ENCODE measurements around the gene BACE2. TPM values are rescaled to one million over a fixed set of nuclear protein-coding genes. Genes with fewer than 3 reads are reported as not detected.
"Not testable (repeated sequence)": the region's sequence is repeated elsewhere in the genome, so short reads cannot be mapped to it uniquely, and the experiment has no call there.

BACE2 gene
- total and polyA plus RNA-seq, 2 experiments from 2014 or later, result 8.8 to 17.5 TPM

DNA sequence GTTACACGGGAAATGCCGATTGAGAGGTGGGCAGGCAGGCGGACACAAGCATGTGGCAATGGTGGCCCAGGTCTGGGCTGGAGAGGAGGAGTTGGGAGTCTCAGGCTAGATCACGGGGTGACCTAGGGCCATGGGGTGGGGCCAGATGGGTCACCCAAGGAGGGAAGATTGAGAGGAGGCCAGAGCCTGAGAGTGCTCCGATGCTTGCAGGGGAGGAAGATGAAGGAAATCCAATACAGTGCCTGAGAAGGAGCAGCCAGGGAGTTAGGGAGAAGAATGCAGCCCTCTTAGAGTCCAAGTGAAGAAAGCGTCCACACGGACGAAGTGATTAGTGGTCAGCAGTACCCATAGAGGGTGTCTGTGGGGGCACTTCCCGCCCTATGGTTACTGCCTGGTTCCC, 87.2 kb downstream of the BACE2 start:
- H3K4me3 ChIP-seq, result no peak overlapping the region
- no peaks in the 10 kb centered on the region for H3K36me3 ChIP-seq
- no peaks in the 10 kb centered on the region for H3K27me3 ChIP-seq
- no peaks in the 10 kb centered on the region for H3K4me1 ChIP-seq (ENCODE audit: low read depth)
- no peak for DNase-seq (ENCODE audit: low read depth in 1 of 2, low spot score in 1 of 2)
- TF ChIP-seq, protein P1, sequence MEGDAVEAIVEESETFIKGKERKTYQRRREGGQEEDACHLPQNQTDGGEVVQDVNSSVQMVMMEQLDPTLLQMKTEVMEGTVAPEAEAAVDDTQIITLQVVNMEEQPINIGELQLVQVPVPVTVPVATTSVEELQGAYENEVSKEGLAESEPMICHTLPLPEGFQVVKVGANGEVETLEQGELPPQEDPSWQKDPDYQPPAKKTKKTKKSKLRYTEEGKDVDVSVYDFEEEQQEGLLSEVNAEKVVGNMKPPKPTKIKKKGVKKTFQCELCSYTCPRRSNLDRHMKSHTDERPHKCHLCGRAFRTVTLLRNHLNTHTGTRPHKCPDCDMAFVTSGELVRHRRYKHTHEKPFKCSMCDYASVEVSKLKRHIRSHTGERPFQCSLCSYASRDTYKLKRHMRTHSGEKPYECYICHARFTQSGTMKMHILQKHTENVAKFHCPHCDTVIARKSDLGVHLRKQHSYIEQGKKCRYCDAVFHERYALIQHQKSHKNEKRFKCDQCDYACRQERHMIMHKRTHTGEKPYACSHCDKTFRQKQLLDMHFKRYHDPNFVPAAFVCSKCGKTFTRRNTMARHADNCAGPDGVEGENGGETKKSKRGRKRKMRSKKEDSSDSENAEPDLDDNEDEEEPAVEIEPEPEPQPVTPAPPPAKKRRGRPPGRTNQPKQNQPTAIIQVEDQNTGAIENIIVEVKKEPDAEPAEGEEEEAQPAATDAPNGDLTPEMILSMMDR (IDR thresholded peaks at IDR 0.05; ENCODE audit: low read depth, low read length), result no peak
- no peaks in the 10 kb centered on the region for H3K9me3 ChIP-seq (ENCODE audit: low read depth)
- no peak overlapping the region for H3K27ac ChIP-seq

DNA sequence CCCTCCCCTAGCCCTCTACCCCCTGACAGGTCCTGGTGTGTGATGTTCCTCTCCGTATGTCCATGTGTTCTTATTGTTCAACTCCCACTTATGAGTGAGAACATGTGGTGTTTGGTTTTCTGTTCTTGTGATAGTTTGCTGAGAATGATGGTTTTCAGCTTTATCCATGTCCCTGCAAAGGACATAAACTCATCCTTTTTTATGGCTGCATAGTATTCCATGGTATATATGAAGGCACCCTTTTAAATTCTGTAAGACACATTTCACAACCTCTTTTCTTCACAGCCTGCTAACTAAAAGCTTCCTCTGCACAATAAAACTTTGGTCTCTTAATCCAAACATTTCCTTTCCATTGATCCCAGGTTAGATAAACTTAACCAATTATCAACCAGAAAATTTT, 88.3 kb downstream of the BACE2 start:
- H3K4me1 ChIP-seq (ENCODE audit: low read depth); H3K36me3 ChIP-seq; DNase-seq (ENCODE audit: low read depth in 1 of 2, low spot score in 1 of 2); H3K27me3 ChIP-seq; H3K4me3 ChIP-seq; H3K9me3 ChIP-seq (ENCODE audit: low read depth); H3K27ac ChIP-seq: not testable (repeated sequence)

DNA sequence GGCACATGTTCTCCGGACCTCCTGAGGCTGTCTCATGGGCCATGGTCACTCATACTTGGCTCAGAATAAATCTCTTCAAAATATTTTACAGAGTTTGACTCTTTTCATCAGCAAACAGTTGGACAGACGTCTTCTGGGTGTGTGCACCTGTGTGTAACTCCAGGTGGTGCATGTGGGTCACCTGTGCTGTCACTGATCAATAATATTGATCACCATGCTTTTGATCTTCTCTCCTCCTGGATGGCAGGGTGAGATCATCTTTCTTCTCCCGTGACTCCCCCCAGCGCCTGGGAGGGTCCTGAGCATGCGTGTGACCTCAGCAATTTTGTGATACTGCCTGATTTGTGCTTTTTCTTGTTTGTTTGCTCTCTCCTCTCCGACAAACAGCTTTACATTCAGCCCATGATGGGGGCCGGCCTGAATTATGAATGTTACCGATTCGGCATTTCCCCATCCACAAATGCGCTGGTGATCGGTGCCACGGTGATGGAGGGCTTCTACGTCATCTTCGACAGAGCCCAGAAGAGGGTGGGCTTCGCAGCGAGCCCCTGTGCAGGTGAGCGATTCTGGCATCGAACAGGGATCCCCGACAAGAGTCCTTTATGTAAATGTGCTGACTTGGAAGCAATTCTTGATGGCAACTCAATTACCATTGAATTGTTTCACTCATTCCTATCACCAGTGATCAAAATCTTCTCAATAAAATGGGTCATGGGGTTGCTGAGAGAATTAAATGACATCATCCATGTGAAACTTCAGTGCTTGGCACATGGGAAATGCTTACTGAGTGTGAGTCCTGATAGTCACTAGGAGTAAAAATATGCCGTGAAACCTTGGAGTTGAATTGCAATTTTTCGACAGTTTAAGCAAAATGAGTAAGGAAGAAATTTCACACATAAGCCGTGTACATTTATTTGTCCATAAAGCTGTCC, 89.1 kb downstream of the BACE2 start:
- H3K9me3 ChIP-seq (ENCODE audit: low read depth), result no peaks in the 10 kb centered on the region
- H3K27ac ChIP-seq, result no peak overlapping the region
- no peaks in the 10 kb centered on the region for H3K27me3 ChIP-seq
- DNase-seq (ENCODE audit: low read depth in 1 of 2, low spot score in 1 of 2), result no peak
- no peaks in the 10 kb centered on the region for H3K36me3 ChIP-seq
- TF ChIP-seq, protein P1 (IDR thresholded peaks at IDR 0.05; ENCODE audit: low read depth, low read length), result no peak
- no peaks in the 10 kb centered on the region for H3K4me1 ChIP-seq (ENCODE audit: low read depth)
- no peak overlapping the region for H3K4me3 ChIP-seq

DNA sequence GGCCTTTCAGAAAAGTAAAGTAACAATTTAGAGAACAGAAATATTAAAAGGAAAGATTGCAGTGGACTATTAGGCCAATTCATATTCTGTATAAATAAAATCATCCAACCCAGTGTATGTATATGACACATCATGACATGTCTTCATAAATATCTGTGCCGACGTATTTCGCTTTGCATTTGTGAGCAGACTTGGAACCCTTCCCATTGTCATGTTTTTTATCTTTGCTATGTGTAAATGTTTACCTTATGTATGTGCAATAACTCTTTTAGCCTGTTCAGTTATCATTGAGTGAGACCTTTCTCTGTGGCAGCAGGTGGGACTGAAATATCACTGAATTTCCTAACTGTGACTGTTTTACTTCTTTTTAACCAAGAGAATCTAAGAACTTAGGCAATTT, 90.7 kb downstream of the BACE2 start:
- no peak overlapping the region for H3K4me3 ChIP-seq
- no peak for DNase-seq (ENCODE audit: low read depth in 1 of 2, low spot score in 1 of 2)
- H3K9me3 ChIP-seq (ENCODE audit: low read depth), result no peaks in the 10 kb centered on the region
- H3K36me3 ChIP-seq, result no peaks in the 10 kb centered on the region
- H3K4me1 ChIP-seq (ENCODE audit: low read depth), result no peaks in the 10 kb centered on the region
- TF ChIP-seq, protein P1 (IDR thresholded peaks at IDR 0.05; ENCODE audit: low read depth, low read length), result no peak
- no peak overlapping the region for H3K27ac ChIP-seq
- H3K27me3 ChIP-seq, result no peaks in the 10 kb centered on the region

DNA sequence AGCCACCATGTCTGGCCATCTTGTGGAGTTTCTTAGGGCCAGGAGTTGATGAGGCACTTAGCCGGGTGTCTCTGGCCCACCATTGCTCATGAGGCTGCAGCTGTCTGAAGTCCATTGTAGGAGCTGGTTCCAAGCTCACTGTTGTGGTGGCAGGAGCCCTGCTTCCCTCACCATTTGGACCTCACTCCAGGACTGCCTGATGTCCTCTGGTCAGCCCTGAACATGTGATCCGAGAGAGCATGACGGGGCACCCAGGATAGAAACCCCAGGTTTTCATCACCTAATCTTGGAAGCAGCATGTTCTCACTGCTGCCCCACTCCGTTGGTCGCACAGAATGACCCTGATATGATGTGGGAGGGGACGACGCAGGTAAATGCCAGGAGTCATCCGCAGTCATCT, 92.5 kb downstream of the BACE2 start:
- H3K27me3 ChIP-seq, result no peaks in the 10 kb centered on the region
- no peak overlapping the region for H3K4me3 ChIP-seq
- TF ChIP-seq, protein P1 (IDR thresholded peaks at IDR 0.05; ENCODE audit: low read depth, low read length), result no peak
- no peak for DNase-seq (ENCODE audit: low read depth in 1 of 2, low spot score in 1 of 2)
- no peaks in the 10 kb centered on the region for H3K9me3 ChIP-seq (ENCODE audit: low read depth)
- no peaks in the 10 kb centered on the region for H3K36me3 ChIP-seq
- no peak overlapping the region for H3K27ac ChIP-seq
- no peaks in the 10 kb centered on the region for H3K4me1 ChIP-seq (ENCODE audit: low read depth)

DNA sequence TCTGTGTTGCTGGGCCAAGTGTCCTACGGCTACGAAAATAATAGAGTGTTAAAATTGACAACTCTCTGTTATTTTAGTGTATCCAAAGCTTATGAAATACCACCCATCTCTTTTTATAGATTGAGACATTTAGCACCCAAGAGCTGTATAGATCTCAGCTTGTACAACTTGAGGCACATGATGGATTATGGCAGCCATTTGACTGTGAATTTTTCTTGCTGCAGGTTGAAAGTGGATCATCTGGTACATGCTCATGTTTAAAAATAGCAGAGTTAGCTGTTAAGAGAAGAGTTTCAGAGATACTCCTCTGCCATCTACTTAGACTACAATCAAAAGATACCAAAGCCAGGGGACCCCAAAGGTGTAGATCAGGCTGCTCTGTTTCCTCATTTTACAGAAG, 99.4 kb downstream of the BACE2 start:
- Histone ChIP-seq H3K27me3 (no peaks in the 10 kb centered on the region), H3K36me3 (no peaks in the 10 kb centered on the region), H3K27ac (no peak overlapping the region), H3K4me1 (ENCODE audit: low read depth) (peaks cover 6% of the 10 kb centered on the region), H3K9me3 (ENCODE audit: low read depth) (no peaks in the 10 kb centered on the region), H3K4me3 (no peak overlapping the region)
- DNase-seq (ENCODE audit: low read depth in 1 of 2, low spot score in 1 of 2), result no peak
- TF ChIP-seq, protein P1 (IDR thresholded peaks at IDR 0.05; ENCODE audit: low read depth, low read length), result no peak
